ENCODE measurements around the gene GRAP2.

Gene GRAP2

DNA sequence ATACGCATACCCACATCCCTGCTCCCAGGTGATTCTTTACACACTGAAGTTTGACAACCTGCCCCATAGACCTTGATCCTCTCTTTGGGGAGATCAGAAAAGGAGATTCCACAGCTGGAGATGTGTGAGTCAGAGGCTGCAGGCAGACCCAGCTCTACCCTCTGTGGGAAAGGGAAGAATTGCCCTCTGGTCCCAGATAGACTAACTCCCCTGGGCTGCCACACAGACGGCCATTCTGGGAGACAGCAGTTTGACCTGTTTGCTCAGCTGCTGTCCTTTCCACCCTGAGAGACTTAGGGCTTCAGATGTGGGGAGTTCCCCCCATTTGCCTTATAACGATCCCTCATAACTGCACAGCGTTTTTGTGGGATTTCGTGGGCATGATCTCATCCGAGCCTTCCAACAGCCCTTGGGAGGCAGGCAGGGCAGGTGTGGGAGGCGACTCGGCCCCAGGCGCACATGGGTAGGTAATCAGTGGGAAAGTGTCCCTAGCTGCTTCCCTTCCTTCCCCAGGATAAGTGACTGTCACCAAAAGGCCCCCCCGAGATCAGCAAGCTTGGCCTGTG lies 107.9 kb downstream of the GRAP2 start:
- no peak overlapping the region for H3K4me3 ChIP-seq (ENCODE audit: low read depth, low read length)

DNA sequence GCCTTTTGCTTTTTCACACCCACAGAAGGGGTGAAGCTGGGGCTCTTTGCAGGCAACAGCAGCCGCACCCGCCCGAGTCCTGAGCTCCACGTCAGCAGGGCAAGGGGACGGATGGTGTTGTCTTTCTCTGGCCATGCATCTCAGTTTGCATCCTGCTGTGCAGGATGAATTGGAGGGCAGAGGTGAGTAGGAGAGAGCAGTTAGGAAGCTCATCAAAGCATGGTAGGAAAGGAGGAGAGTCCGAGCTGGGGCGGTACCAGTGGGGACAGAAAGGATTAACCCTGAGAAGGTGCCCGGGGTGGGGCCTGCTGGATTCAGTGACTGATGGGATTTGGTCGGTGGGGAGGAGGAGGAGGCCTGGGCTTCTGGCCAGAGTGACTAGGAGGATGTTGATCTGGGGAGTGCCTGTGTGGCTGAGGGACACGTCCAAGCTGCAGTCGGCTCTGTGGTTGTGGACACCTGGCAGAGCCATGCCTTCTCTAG lies 108.4 kb downstream of the GRAP2 start:
- no peak overlapping the region for H3K4me3 ChIP-seq (ENCODE audit: low read depth, low read length)

DNA sequence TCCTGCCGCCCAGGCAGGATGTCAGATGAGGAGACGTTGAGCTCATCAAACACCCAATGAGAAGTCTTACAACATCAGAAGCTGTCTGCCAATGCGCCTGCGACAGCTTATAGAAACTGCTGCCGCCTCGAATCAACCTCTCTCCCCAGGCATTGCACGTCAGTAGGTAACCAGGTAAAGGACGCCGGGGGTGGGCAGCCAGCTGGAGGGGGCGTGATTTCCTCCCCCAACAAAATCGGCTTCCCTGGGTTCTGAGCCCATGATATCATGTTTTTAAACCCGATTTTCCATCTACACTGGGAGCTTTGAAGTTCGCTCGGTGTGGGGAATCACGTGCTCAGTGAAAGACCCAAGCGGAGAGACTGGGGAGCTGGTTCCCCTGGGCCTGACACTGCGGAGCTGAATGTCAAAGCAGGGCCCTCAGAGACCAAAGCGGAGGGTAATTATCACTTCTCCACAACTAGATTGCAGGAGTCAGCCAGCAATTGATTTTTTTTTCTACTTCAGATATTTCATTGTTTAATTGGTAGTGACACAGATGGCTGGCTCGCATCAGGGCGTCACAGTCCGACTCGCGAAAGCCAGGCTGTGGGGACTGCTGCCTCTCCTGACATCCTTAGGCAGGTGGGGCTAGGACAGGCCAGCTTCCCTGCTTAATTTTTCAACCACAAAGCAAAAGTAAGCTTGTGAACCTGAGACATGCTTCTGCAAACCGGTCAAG lies 109.2 kb downstream of the GRAP2 start:
- no peak overlapping the region for H3K4me3 ChIP-seq (ENCODE audit: low read depth, low read length)

DNA sequence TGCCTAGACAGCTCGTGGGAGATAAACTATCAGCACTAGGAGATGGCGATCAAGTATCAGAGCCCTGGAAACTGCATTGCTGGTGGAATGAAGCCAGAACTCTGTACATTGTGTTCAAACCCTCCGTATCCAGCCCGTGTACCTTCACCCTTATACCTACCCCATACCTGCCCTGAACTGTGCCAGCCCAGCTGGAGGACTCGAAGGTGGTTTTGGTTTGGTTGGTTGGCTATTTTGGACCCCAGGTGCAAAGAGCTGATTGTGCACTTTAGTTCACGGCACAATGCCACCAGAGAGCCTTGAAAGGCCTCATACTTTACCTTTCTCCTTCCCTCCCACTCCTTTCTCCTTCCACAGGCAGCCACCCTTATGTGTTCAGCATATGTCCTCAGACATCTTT lies 109.9 kb downstream of the GRAP2 start:
- H3K4me3 ChIP-seq (ENCODE audit: low read depth, low read length): no peak overlapping the region

DNA sequence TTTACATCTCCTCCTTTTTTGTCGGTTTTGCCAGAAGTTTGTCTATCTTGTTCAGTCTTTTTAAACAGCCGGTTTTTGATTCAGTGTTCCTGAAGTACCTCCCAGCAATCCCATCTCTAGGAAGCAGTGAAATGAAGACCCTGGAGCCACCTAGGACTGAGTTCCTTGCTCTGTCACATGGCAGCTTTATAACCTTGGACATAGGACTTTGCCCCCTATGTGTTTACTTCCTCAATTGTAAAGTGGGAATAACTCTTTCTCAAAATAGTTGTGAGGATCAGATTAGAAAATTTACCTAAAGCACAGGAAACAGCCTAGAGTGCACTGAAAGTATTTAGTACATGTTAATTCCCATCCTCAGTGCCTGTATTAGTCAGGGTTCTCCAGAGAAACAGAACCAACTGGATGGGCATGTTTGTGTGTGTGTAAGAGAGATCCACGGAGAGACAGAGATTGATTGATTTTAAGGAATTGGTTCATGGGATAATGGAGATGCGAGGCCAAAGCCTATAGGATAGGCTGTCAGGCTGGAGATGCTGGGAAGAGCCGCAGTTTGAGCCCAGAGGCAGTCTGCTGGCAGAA lies 113.9 kb downstream of the GRAP2 start:
- H3K4me3 ChIP-seq (ENCODE audit: low read depth, low read length): no peak overlapping the region

DNA sequence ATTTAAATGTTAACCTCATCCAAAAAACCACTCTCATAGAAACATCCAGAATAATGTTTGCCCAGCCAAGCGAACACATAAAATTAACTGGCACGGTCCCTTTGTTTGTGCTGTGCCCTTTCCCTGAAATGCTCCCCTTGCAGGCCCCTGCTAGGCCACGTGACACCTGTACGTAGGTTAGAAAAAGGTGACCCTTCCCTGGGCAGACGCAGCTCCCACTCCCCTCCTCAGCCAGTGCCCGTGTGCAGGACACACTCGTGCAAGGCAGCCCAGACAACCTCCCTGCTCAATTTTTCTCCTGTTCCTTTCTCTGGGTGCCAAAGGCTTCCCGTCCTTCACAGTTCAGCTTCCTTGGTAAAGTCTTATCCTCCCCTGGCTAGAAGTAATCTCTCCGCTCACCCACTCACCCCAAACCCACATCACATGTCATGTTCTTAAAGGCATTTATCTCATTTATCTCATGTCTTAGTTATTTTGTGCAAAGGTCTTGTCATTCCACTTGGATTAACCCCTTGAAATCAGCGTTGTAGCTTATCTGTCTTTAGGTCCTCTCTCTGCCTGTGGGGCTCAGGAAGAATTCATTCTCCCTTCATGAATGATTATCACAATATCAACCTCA lies 114.6 kb downstream of the GRAP2 start:
- no peak overlapping the region for H3K4me3 ChIP-seq (ENCODE audit: low read depth, low read length)

DNA sequence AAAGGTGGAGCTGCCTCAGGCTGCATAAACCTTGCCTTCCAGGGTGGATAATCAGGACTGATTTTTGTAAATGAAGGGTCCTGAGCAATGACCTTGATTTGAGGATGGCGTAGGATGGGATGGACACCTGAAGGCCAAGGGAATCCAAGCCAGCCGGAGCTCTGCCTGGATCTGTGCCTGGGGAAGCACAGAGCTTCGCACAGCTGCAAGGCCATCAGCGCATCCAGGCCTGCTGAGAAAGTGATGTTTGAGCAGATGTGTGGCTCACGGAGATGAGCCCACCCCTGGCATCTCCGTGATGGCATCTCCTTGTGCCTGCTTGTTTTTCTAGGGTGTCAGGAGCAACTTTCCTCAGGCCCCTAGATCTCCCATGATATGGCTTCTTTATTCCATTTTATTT lies 117.2 kb downstream of the GRAP2 start:
- H3K4me3 ChIP-seq (ENCODE audit: low read depth, low read length): no peak overlapping the region

DNA sequence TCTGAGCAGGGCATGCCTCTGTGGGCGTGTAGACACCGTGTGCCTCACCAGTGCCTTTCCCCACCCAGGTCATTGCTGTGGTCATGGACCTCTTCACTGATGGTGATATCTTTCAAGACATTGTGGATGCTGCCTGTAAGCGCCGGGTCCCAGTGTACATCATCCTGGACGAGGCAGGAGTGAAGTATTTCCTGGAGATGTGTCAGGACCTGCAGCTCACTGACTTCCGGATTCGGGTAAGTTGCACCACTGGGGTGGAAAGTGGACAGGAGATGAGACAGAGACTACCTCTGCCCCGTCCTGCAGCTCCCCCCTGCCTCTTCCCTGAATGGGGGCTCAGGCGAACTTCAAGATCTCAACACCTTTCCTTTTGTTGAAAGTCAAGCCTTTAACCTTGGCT lies 118.2 kb downstream of the GRAP2 start:
- H3K4me3 ChIP-seq (ENCODE audit: low read depth, low read length): no peak overlapping the region

DNA sequence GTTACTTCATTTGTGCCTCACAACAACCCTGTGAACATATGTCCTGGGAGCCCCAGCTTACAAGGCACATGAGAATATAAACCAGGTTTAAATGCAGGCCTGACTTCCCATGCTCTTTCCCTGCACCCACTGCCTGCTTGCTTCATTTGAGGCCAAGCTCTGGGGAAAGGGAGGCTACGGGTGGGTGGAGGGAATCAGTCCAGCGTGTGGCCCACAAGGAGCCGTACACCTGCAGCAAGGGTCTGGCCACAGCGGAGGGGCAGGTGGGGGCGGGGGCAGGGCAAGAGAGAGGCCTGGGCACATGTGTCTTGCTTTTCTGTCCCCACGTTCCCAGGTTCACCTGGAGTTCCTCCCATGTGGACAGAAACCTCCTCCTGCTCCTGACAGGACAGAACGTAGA lies 120.1 kb downstream of the GRAP2 start:
- no peak overlapping the region for H3K4me3 ChIP-seq (ENCODE audit: low read depth, low read length)

DNA sequence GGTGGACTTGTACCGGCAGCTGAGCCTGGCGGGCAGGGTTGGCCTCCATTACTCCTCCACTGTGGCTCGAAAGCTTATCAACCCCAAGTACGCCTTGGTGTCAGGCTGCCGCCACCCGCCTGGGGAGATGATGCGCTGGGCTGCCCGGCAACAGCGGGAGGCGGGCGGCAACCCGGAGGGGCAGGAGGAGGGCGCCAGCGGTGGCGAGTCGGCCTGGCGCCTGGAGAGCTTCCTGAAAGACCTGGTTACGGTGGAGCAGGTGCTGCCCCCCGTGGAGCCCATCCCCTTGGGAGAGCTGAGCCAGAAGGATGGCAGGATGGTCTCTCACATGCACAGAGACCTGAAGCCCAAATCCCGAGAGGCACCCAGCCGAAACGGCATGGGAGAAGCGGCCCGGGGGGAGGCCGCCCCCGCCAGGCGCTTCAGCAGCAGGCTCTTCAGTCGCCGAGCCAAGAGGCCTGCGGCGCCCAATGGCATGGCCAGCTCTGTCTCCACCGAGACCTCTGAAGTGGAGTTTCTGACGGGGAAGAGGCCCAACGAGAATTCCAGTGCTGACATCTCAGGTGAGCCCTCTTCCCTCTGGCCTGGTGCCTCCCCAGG lies 120.6 kb downstream of the GRAP2 start:
- no peak overlapping the region for H3K4me3 ChIP-seq (ENCODE audit: low read depth, low read length)

DNA sequence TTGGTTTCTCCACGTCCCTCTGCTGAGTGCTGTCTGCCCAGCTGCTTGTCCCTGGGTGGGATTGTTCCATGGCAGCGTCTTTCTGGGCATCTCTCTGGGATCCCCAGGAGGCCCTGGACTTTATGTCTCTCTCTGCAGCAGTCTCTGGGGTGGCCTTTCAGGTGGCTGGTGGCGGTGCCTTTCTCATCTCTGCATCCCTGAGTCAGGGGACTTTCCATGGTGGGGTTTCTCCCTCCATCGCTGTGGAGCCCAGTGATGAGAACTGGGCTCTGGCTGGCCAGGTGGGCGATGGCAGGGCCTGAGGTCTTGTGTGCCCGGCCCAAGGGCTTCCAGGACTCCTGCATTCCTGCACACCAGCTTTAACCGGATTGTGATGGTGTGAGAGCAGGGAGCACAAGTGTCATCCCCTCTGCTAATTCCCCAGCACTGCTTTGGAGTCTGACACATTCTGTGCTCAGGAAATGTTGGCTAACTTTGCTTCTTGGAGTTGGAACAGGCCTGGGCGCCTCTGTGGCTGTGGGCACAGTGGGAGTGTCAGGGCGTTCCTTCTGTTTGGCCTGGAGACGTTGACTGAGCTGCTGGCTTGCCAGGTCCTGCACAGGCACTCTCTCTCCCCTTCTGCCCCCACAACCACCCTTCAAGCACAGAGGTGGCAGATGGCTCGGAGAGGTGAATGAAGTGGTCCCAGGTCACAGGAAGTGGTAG lies 121.8 kb downstream of the GRAP2 start:
- no peak overlapping the region for H3K4me3 ChIP-seq (ENCODE audit: low read depth, low read length)

Data from iPS-11a (cell line).